Measurements from ENCODE around the gene AMELX. TPM values are rescaled to one million over a fixed set of nuclear protein-coding genes. Genes with fewer than 3 reads are reported as not detected.

The AMELX gene
- total RNA-seq (2014; rRNA removed; shearing (Covaris generic)) (not detected in 2 replicates), total RNA-seq (2022) (not detected in 2 replicates), Bru-seq, nascent RNA (not detected), BruChase-seq, experiment 1, labeled RNA remaining after a 6-hour chase (not detected), BruChase-seq, experiment 2, labeled RNA remaining after a 2-hour chase (not detected)
- long read RNA-seq: 0 reads

DNA sequence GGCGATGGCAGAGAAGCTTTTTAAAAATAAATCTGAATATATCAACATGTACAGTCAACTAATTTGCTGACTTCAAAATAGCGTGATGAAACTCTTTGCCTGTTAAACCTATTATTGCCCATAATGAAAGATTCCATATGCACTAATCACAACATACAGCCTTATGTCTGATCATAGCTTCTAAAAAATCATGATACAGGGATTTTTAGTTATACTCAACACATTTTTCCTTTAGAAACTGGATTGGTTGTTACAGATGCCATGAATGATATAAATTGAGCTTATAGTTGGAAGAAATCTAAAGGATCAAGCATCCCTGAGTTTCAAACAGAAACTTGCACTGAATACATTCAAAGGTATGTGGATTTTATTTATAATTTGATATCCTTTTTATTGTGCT lies at the start of gene AMELX:
Gene AMELX (plus strand): TSS at position 301 of the 400 bp plus-strand sequence. CDS start 1,376 bp downstream, outside the sequence.
- no peak within 1 kb of the TSS for H3K4me3 ChIP-seq (ENCODE audit: low read depth, low read length, poor library complexity, severe bottlenecking)
- BruUV-seq (replicated peaks): no TSS peak
- no peaks in the 10 kb centered on the region for H4K20me1 ChIP-seq (ENCODE audit: insufficient read depth, low read length)
- H3K4me1 ChIP-seq (ENCODE audit: insufficient read depth, low read length, poor library complexity, severe bottlenecking): no peaks in the 10 kb centered on the region
- H3K36me3 ChIP-seq (ENCODE audit: insufficient read depth, low read length): no peaks in the 10 kb centered on the region
- no peak within 1 kb of the TSS for H3K27ac ChIP-seq (ENCODE audit: low read depth, low read length, poor library complexity, severe bottlenecking)
- intact Hi-C loops (cut with micrococcal nuclease; ENCODE audit: unreplicated experiment): no loop called here
- ChIA-PET CTCF (ENCODE audit: unreplicated experiment) (no interaction called here), POLR2A (interaction anchor here (1.2 kb wide), 1 partner anchor 13 kb away, joined by 4 read pairs; no protein-coding TSS in a partner anchor)
- TF ChIP-seq, protein P1, sequence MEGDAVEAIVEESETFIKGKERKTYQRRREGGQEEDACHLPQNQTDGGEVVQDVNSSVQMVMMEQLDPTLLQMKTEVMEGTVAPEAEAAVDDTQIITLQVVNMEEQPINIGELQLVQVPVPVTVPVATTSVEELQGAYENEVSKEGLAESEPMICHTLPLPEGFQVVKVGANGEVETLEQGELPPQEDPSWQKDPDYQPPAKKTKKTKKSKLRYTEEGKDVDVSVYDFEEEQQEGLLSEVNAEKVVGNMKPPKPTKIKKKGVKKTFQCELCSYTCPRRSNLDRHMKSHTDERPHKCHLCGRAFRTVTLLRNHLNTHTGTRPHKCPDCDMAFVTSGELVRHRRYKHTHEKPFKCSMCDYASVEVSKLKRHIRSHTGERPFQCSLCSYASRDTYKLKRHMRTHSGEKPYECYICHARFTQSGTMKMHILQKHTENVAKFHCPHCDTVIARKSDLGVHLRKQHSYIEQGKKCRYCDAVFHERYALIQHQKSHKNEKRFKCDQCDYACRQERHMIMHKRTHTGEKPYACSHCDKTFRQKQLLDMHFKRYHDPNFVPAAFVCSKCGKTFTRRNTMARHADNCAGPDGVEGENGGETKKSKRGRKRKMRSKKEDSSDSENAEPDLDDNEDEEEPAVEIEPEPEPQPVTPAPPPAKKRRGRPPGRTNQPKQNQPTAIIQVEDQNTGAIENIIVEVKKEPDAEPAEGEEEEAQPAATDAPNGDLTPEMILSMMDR (conservative IDR thresholded peaks at IDR 0.05; ENCODE audit: low read length): no peak
- no peak for TF ChIP-seq EZH2phosphoT487 (IDR thresholded peaks at IDR 0.05; ENCODE audit: borderline replicate concordance, low read depth, low read length)
- no peak for DNase-seq (ENCODE audit: low spot score)
- no peak within 1 kb of the TSS; the same call in 1 of the 2 replicates for H2AFZ ChIP-seq (ENCODE audit: low read length)
- H3K9me3 ChIP-seq (ENCODE audit: low read length): no peaks in the 10 kb centered on the region
- no peaks in the 10 kb centered on the region for H3K79me2 ChIP-seq (ENCODE audit: insufficient read depth, low read depth, low read length)
- H3K9me2 ChIP-seq (ENCODE audit: insufficient read depth, low read length): no peaks in the 10 kb centered on the region
- no peak within 1 kb of the TSS for H3K4me2 ChIP-seq (ENCODE audit: low read length)

DNA sequence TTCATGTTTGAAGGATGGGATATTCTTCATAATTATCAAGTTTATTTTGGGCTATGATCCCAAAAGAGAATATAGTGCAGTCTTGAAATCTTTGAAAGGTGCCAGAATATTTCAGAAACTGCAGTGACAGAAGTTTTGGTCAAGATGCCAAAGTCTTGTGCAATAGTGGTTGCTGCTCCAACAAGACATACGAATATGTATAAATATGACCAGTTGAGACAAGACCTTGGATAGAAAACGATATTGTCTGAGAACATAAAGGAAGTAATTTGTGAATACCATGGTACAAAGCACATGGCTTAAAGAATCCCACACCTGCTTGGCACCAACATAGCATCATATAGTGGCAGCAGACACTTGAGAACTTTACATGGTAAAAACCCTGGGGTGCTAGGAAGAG lies 48.6 kb upstream of the AMELX start:
- BruUV-seq (replicated peaks): no TSS peak
- TF ChIP-seq EZH2phosphoT487 (IDR thresholded peaks at IDR 0.05; ENCODE audit: borderline replicate concordance, low read depth, low read length): no peak
- TF ChIP-seq, protein P1 (conservative IDR thresholded peaks at IDR 0.05; ENCODE audit: low read length): no peak
- H3K4me3 ChIP-seq (ENCODE audit: low read depth, low read length, poor library complexity, severe bottlenecking): no peak overlapping the region
- ChIA-PET CTCF (ENCODE audit: unreplicated experiment) (no interaction called here), POLR2A (no interaction called here)
- no peak overlapping the region for H3K4me2 ChIP-seq (ENCODE audit: low read length)
- H2AFZ ChIP-seq (ENCODE audit: low read length): no peak overlapping the region
- H3K9me3 ChIP-seq (ENCODE audit: low read length): no peaks in the 10 kb centered on the region
- no peaks in the 10 kb centered on the region for H3K36me3 ChIP-seq (ENCODE audit: insufficient read depth, low read length)
- intact Hi-C loops (cut with micrococcal nuclease; ENCODE audit: unreplicated experiment): no loop called here
- no peaks in the 10 kb centered on the region for H4K20me1 ChIP-seq (ENCODE audit: insufficient read depth, low read length)
- no peaks in the 10 kb centered on the region for H3K79me2 ChIP-seq (ENCODE audit: insufficient read depth, low read depth, low read length)
- no peaks in the 10 kb centered on the region for H3K9me2 ChIP-seq (ENCODE audit: insufficient read depth, low read length)
- H3K4me1 ChIP-seq (ENCODE audit: insufficient read depth, low read length, poor library complexity, severe bottlenecking): no peaks in the 10 kb centered on the region
- DNase-seq (ENCODE audit: low spot score): no peak
- H3K27ac ChIP-seq (ENCODE audit: low read depth, low read length, poor library complexity, severe bottlenecking): no peak overlapping the region

DNA sequence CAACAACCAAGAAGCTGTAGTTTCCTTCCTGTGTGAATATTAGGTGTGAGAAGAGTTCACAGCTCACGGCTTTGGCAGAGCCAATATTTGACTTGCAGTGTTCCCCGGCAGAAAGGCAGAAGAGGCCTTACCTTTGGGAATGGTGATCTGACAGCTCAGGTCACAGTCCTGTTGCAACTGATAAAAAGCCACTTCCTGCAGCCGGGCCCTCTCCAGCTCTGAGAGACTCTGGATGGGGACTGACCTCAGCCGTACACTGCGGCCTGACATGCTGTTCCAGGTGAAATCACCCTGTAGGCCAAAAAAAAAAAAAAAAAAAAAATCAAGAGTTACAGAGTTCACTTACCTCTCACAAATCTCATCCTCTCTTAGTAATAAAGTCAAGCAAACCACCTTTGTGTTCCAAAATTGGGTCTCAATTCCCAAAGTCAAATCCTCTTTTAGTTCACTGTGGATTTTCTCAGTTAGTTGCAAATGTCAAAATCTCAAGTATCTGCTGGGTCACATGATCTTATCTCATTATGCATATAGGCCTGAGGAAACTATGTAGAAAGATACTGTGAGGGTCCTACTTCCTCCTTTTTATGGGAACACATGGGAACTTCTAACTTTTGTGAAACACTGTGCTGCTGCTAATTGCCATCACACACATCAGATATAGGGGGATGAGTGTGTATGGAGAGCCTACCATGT lies 38.6 kb upstream of the AMELX start:
- Histone ChIP-seq H3K36me3 (ENCODE audit: insufficient read depth, low read length) (no peaks in the 10 kb centered on the region), H3K9me2 (ENCODE audit: insufficient read depth, low read length) (no peaks in the 10 kb centered on the region), H3K79me2 (ENCODE audit: insufficient read depth, low read depth, low read length) (no peaks in the 10 kb centered on the region), H3K9me3 (ENCODE audit: low read length) (no peaks in the 10 kb centered on the region), H4K20me1 (ENCODE audit: insufficient read depth, low read length) (no peaks in the 10 kb centered on the region), H2AFZ (ENCODE audit: low read length) (no peak overlapping the region), H3K27ac (ENCODE audit: low read depth, low read length, poor library complexity, severe bottlenecking) (no peak overlapping the region), H3K4me3 (ENCODE audit: low read depth, low read length, poor library complexity, severe bottlenecking) (no peak overlapping the region), H3K4me2 (ENCODE audit: low read length) (no peak overlapping the region), H3K4me1 (ENCODE audit: insufficient read depth, low read length, poor library complexity, severe bottlenecking) (no peaks in the 10 kb centered on the region)
- ChIA-PET POLR2A (no interaction called here), CTCF (ENCODE audit: unreplicated experiment) (no interaction called here)
- intact Hi-C loops (cut with micrococcal nuclease; ENCODE audit: unreplicated experiment): no loop called here
- TF ChIP-seq, protein P1 (conservative IDR thresholded peaks at IDR 0.05; ENCODE audit: low read length): no peak
- TF ChIP-seq EZH2phosphoT487 (IDR thresholded peaks at IDR 0.05; ENCODE audit: borderline replicate concordance, low read depth, low read length): no peak
- BruUV-seq (replicated peaks): no TSS peak
- no peak for DNase-seq (ENCODE audit: low spot score)
